ENCODE results near the gene RAMACL. TPM values are rescaled to one million over a fixed set of nuclear protein-coding genes. Genes with fewer than 3 reads are reported as not detected.
"Not testable (repeated sequence)": the region's sequence is repeated elsewhere in the genome, so short reads cannot be mapped to it uniquely, and the experiment has no call there.

Gene RAMACL
- polyA plus RNA-seq, result 0.15 TPM

DNA sequence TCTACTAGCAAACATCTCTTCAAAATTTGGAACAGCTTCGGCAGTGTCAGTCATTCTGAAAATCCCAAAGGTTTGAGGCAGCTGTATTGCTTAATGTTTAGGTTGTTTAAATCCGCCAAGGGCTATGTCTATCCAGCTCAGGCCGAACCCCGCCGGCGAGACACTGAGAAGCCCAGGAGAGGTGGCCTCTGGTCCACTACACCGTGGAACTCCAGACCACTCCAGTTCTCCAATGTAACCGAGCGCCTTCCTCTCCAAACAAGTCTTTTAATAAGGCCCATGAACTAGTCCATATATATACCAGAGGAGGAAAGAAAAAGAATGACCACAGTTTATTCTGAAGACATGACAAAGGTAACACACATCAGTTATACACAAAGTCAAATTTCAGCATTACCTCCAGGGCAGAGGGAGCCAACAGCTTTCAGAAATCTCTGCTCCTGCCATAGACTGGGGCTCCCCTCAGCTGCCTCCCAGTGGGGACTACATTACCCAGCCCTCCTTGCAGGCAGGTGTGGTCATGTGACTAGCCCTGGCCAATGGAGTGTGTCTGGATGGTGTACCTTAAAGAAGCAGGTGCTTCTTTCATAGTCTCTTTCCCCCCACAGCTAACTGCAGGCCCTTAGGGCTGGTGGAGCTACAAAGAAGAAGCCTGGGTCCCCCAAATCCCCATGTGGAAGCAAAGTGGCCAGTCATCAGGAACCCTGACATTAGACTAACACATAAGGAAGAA, at the start of gene RAMACL:
RAMACL (minus strand) TSS at position 255 of the 733 bp plus-strand sequence; CDS start at position 54, 201 bp downstream.
- Mint-ChIP-seq H3K4me1 (peaks cover 25 to 35% (median 29%) of the 10 kb centered on the region in 3 donors), H3K27me3 (no peaks in the 10 kb centered on the region), H3K36me3 (peaks cover 2% of the 10 kb centered on the region), H3K9me3 (no peaks in the 10 kb centered on the region), H3K27ac (peak within 1 kb of the TSS; percentile 57 to 77 (median 76)), H3K4me3 (peak within 1 kb of the TSS in 3 of 4 donors; percentile 54 to 91 (median 80))

- peak overlapping the region in 1 of 3 donors; percentile 59 for H3K27ac Mint-ChIP-seq
- H3K9me3 Mint-ChIP-seq, result peaks cover 0 to 2% (median 0%) of the 10 kb centered on the region in 3 donors
- H3K4me3 Mint-ChIP-seq, result peak overlapping the region in 1 of 4 donors; percentile 21
- peaks cover 1 to 14% (median 2%) of the 10 kb centered on the region in 3 donors for H3K4me1 Mint-ChIP-seq
- H3K36me3 Mint-ChIP-seq, result no peaks in the 10 kb centered on the region
- H3K27me3 Mint-ChIP-seq, result peaks cover 49% of the 10 kb centered on the region
Measured at GRCh38 chr6:166635013-166635970, 48.8 kb upstream of the RAMACL start.

- H3K27me3 Mint-ChIP-seq, result peaks cover 49% of the 10 kb centered on the region
- not testable (repeated sequence) for H3K9me3 Mint-ChIP-seq, H3K4me1 Mint-ChIP-seq, H3K27ac Mint-ChIP-seq, H3K36me3 Mint-ChIP-seq, H3K4me3 Mint-ChIP-seq
Measured at GRCh38 chr6:166634581-166634980, 48.1 kb upstream of the RAMACL start.

DNA sequence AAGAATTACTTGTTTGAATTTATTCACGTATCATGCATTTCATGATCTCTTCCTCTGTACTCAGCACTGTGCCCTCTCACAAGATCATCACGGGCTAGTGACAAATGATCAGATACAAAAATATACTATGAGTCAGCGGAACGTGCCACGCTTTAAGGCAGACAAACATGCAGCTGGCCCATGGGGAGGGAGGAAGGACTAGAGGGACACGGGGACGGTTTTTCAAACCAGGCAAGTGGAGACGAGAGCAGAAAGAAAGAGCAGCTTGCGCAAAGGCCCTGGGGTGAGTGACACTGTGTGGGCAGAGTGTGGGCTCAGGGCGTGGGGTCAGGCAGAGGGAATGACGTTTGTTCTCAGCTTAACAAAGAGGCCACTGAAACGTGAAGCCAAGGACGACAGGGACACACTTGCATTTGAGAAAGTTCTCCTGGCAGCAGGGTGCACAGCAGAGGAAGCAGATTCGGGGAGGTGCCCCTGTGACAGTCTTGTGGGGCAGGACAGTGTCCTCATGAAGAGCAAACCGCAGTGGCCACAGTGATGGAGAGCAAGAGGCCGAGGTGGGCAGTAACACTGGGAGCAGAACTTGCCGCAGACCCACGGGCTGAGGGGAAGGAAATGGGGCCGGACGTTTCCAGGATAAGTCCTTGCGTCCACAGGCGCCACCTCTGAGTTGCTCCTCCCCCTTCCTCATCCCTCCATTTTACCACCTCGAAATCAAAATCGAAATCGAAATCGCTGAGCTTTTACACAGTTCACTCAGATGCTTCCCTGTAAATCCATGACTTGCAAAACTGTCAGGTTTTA, 47.5 kb upstream of the RAMACL start:
- Mint-ChIP-seq H3K27ac (no peak overlapping the region), H3K27me3 (peaks cover 51% of the 10 kb centered on the region), H3K9me3 (no peaks in the 10 kb centered on the region), H3K4me1 (peaks cover 0 to 8% (median 2%) of the 10 kb centered on the region in 3 donors), H3K4me3 (no peak overlapping the region), H3K36me3 (no peaks in the 10 kb centered on the region)

DNA sequence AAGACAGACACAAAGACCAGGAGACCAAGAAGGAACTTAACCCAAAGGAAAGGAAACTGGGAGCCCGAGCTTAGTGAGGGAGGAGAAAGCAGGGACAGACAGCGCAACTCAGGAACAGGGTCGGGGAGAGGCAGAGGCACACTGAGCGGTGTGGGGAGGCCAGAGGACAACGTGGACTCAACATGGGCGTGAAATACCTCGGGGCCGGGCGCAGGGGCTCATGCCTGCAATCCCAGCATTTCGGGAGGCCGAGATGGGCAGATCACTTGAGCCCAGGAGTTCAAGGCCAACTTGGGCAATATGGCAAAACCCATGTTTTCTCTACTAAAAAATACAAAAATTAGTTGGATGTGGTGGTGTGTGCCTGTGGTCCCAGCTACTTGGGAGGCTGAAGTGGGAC, 46.3 kb upstream of the RAMACL start:
- H3K4me1 Mint-ChIP-seq, result peaks cover 0 to 7% (median 6%) of the 10 kb centered on the region in 3 donors
- H3K27ac Mint-ChIP-seq, result no peak overlapping the region
- H3K36me3 Mint-ChIP-seq, result no peaks in the 10 kb centered on the region
- H3K27me3 Mint-ChIP-seq, result peaks cover 47% of the 10 kb centered on the region
- no peaks in the 10 kb centered on the region for H3K9me3 Mint-ChIP-seq
- peak overlapping the region in 1 of 4 donors; percentile 43 for H3K4me3 Mint-ChIP-seq

DNA sequence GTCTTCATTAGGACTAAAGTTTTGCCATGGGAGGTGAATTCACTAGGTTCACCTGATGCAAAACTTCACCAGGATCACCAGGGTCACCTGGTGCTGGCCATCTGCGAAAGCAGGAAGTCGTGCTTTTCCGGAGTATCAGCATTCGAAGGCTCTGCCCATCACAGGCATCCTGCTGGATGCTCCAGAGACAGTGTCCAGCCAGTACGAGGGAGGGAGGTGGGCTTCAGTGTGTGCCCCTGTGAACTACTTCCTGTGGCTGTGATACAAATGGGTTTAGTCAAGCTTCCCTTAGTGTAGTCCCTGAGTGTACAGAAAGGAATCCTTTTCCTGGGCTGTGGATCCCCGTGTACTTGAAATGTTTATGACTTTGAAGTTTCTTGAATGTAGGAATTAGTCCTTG, 44.0 kb upstream of the RAMACL start:
- Mint-ChIP-seq H3K9me3 (no peaks in the 10 kb centered on the region), H3K36me3 (no peaks in the 10 kb centered on the region), H3K4me1 (peaks cover 0 to 17% (median 11%) of the 10 kb centered on the region in 3 donors), H3K27me3 (peaks cover 45% of the 10 kb centered on the region), H3K4me3 (no peak overlapping the region), H3K27ac (no peak overlapping the region)

GRCh38 chr6:166629628-166630027, 43.1 kb upstream of the RAMACL start:
- Mint-ChIP-seq H3K9me3 (no peaks in the 10 kb centered on the region), H3K4me1 (peaks cover 0 to 17% (median 11%) of the 10 kb centered on the region in 3 donors), H3K36me3 (no peaks in the 10 kb centered on the region), H3K4me3 (peak overlapping the region in 1 of 4 donors; percentile 97), H3K27ac (no peak overlapping the region), H3K27me3 (peaks cover 41% of the 10 kb centered on the region)

DNA sequence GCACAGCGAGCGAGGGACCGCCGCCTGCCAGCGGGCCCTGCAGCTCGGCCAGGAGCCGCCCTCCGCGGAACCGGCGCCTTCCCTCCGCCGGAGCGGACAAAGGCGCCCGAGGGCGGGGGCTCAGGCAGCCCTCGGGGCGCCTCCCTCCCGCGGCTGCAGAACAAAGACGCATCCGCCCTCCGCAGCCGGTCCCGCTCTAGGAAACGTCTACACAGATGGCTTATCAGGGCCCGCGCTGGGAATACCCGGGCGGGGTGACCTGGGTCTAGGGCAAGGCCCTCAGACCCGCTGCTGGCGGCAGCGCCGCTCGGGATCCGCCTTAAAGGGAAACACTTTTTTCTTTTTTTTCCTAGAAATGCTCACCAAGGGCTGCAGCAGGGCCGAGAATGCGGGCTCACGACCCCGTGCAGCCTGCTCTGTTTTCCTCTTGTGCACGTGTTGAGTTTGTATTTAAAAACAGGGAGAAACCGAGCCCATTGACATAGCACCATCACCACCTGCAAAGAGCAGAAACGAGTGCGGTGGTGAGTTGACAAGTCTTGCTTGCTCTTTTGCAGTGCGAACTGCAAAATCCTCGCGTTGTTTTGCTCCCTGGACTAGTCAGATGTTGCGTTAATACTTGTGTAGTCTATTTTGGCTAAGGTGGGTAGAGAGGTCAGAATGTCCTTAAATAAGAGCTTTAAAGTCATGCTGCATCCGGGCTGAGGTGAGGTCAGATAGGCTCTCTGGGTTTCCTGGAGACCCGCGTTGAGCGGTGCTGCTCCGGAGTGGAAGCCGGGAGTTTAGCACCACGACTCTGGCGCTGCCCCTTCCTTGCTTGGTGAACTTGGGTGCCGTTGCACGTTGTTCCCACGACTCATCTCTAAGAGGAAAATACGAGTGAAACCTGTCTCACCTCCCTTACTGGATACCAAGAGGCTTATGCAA, 41.7 kb upstream of the RAMACL start:
- peak overlapping the region; percentile 60 to 95 (median 87) for H3K27ac Mint-ChIP-seq
- H3K4me1 Mint-ChIP-seq, result peaks cover 0 to 17% (median 11%) of the 10 kb centered on the region in 3 donors
- H3K4me3 Mint-ChIP-seq, result peak overlapping the region; percentile 95 to 99 (median 98)
- H3K36me3 Mint-ChIP-seq, result no peaks in the 10 kb centered on the region
- no peaks in the 10 kb centered on the region for H3K9me3 Mint-ChIP-seq
- peaks cover 41% of the 10 kb centered on the region for H3K27me3 Mint-ChIP-seq

DNA sequence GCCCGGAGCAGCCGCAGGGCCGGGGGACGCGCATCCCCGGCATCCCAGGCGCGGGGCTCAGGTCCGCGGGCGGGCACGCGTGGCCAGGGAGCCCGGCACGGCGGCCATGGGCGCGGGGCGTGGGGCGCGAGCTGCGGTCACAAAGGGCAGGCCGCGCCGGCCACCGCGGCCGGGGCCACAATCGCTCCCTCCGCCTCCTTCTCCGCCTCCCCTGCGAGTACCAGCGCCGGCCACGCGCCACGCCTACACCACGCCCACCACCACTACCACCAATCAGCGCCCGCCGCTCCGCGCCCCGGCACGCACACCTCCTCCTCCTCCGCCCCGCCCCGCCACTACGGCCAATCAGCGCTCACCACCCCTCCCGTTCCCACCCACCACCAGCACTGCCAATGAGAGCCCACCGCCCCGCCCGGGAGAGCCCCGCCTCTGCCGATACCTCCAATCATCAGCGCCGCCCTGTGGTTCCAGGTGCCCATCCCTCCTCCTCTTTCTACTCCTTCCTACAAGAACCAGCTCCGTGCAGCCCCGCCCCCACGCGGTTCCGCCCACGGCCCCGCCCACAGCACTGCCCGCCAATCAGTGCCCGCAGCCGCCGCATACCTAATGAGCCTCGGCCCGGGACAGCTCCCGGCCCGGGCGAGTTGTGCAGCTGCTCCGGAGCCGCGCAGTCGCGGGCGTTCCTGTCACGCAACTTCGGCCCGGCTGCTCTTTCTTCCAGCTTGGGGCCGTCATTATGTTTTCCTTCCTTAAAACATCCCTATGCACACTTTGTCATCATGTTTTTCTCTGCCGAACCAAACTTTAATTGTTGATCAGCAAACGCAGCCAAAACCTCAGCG, 40.8 kb upstream of the RAMACL start, which contains the start of gene RPS6KA2:
RPS6KA2 (minus strand) TSS at position 219 of the 842 bp plus-strand sequence. CDS start 232 bp downstream, outside the sequence.
- Mint-ChIP-seq H3K4me3 (peak within 1 kb of the TSS; percentile 95 to 99 (median 98)), H3K27me3 (peaks cover 42% of the 10 kb centered on the region), H3K9me3 (no peaks in the 10 kb centered on the region), H3K27ac (peak within 1 kb of the TSS; percentile 60 to 95 (median 91)), H3K36me3 (no peaks in the 10 kb centered on the region), H3K4me1 (peaks cover 0 to 17% (median 11%) of the 10 kb centered on the region in 3 donors)

DNA sequence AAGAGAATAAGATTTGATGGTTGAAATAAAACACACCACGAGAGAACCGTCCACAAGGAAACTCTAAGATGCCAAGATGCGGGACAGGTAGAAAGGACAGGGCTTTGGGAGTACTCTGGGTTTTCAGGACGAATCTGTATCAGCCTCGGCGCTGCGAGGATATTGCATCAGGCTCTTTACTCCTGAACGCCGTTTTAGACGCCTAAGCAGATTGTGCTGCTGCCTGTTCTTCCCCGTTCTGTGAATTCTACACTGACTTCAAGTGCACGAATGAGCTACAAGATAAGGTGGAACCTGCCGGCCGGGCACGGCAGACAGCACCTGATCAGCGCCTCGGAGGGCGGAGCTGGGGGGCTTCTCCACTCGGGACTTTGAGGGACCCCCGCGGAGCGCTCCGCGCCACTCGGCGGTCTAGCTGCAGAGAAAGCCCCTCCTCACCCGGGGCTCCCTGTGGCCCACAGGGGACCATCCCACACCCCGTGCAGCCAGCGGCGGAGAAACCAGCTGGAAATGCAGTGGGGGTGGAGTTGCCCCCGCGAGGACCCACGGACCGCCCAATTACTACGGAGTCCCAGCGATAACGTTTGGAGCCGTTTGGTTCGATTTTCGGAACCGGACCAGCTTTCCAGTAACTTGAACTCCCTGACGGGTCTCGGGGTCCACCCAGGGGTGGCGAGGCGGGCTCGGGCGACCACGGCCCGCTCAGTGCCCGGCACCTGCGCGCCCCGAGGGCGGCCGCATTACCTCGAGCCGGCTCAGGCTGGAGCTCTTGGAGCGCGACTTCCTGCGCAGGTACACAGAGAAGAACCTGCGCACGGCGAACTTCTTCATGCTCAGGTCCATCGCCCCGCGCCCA, 39.9 kb upstream of the RAMACL start:
- Mint-ChIP-seq H3K27ac (peak overlapping the region in 1 of 3 donors; percentile 29), H3K4me1 (peaks cover 0 to 17% (median 11%) of the 10 kb centered on the region in 3 donors), H3K9me3 (no peaks in the 10 kb centered on the region), H3K36me3 (no peaks in the 10 kb centered on the region), H3K4me3 (peak overlapping the region; percentile 76 to 93 (median 82)), H3K27me3 (peaks cover 39% of the 10 kb centered on the region)

GRCh38 chr6:166625356-166625755, 38.9 kb upstream of the RAMACL start:
- no peaks in the 10 kb centered on the region for H3K36me3 Mint-ChIP-seq
- H3K4me1 Mint-ChIP-seq, result peaks cover 0 to 17% (median 11%) of the 10 kb centered on the region in 3 donors
- H3K27me3 Mint-ChIP-seq, result peaks cover 31% of the 10 kb centered on the region
- H3K27ac Mint-ChIP-seq, result no peak overlapping the region
- peak overlapping the region in 1 of 4 donors; percentile 76 for H3K4me3 Mint-ChIP-seq
- no peaks in the 10 kb centered on the region for H3K9me3 Mint-ChIP-seq

- peak overlapping the region in 1 of 4 donors; percentile 5 for H3K4me3 Mint-ChIP-seq
- peaks cover 21% of the 10 kb centered on the region for H3K27me3 Mint-ChIP-seq
- H3K27ac Mint-ChIP-seq, result peak overlapping the region in 1 of 3 donors; percentile 23
- no peaks in the 10 kb centered on the region for H3K9me3 Mint-ChIP-seq
- H3K4me1 Mint-ChIP-seq, result peaks cover 0 to 17% (median 11%) of the 10 kb centered on the region in 3 donors
- no peaks in the 10 kb centered on the region for H3K36me3 Mint-ChIP-seq
Measured at GRCh38 chr6:166624275-166624674, 37.8 kb upstream of the RAMACL start.

Measured in IgD-negative memory B cell (primary cell).